Measurements from ENCODE around the gene TBCD.
"Not testable (repeated sequence)": the region's sequence is repeated elsewhere in the genome, so short reads cannot be mapped to it uniquely, and the experiment has no call there.

The TBCD gene

GRCh38 chr17:82729479-82730260 is 22.2 kb upstream of the TBCD start:
- DNase-seq (ENCODE audit: low read depth), result no peak

- no peak for DNase-seq (ENCODE audit: low read depth)
Measured at GRCh38 chr17:82732118-82732743, 19.6 kb upstream of the TBCD start.

GRCh38 chr17:82734987-82735866 is 16.6 kb upstream of the TBCD start, which contains the start of gene FN3K:
FN3K (plus strand) TSS chr17:82735615; CDS start chr17:82735637, 22 bp downstream.
- DNase-seq (ENCODE audit: low read depth), result no peak

GRCh38 chr17:82736511-82737185 is 15.2 kb upstream of the TBCD start:
- DNase-seq (ENCODE audit: low read depth), result no peak

GRCh38 chr17:82737967-82738877 is 13.6 kb upstream of the TBCD start:
- no peak for DNase-seq (ENCODE audit: low read depth)

GRCh38 chr17:82740906-82741759 is 10.7 kb upstream of the TBCD start:
- no peak for DNase-seq (ENCODE audit: low read depth)

GRCh38 chr17:82743344-82744219 is 8.3 kb upstream of the TBCD start:
- no peak for DNase-seq (ENCODE audit: low read depth)

- not testable (repeated sequence) for DNase-seq (ENCODE audit: low read depth)
Measured at GRCh38 chr17:82744736-82745135, 7.1 kb upstream of the TBCD start.

GRCh38 chr17:82745524-82745923 is 6.3 kb upstream of the TBCD start:
- DNase-seq (ENCODE audit: low read depth), result no peak

- no peak for DNase-seq (ENCODE audit: low read depth)
Measured at GRCh38 chr17:82748756-82749155, 3.1 kb upstream of the TBCD start.

- DNase-seq (ENCODE audit: low read depth), result no peak
Measured at GRCh38 chr17:82750241-82750908, 1.5 kb upstream of the TBCD start.

GRCh38 chr17:82751171-82751570 is 694 bp upstream of the TBCD start:
- DNase-seq (ENCODE audit: low read depth), result peak; percentile 61

GRCh38 chr17:82752371-82753200 is 721 bp downstream of the TBCD start:
- DNase-seq (ENCODE audit: low read depth), result no peak

GRCh38 chr17:82753201-82753464 is 1.3 kb downstream of the TBCD start:
- no peak for DNase-seq (ENCODE audit: low read depth)

- DNase-seq (ENCODE audit: low read depth), result no peak
Measured at GRCh38 chr17:82754297-82755208, 2.7 kb downstream of the TBCD start.

GRCh38 chr17:82756166-82756565 is 4.3 kb downstream of the TBCD start:
- no peak for DNase-seq (ENCODE audit: low read depth)

- no peak for DNase-seq (ENCODE audit: low read depth)
Measured at GRCh38 chr17:82765371-82765770, 13.5 kb downstream of the TBCD start.

All from CMK (cell line).